Urinary bladder (tissue), 4 donors: ENCODE results near the gene ENPP5. TPM values are rescaled to one million over a fixed set of nuclear protein-coding genes. Genes with fewer than 3 reads are reported as not detected.
"Not testable (repeated sequence)": the region's sequence is repeated elsewhere in the genome, so short reads cannot be mapped to it uniquely, and the experiment has no call there.

Experiments
- DNase-seq: peaks from one replicate; pipeline ENCODE4 v3.0.0-alpha.2; 2015; ENCODE audit errors: extremely low spot score
- H3K27ac ChIP-seq: one replicate; pipeline ENCODE4 v1.5.1; 2013; ENCODE audit warnings: low read depth, mild to moderate bottlenecking, moderate library complexity
- H3K36me3 ChIP-seq: one replicate; pipeline ENCODE4 v1.6.1; 2013; ENCODE audit warnings: mild to moderate bottlenecking, moderate library complexity; ENCODE audit not compliant: insufficient read depth
- H3K4me1 ChIP-seq: one replicate; pipeline ENCODE4 v1.6.1; 2013; ENCODE audit warnings: mild to moderate bottlenecking, moderate library complexity; ENCODE audit not compliant: insufficient read depth
- H3K4me3 ChIP-seq: one replicate; pipeline ENCODE4 v1.5.1; 2013; ENCODE audit warnings: low read depth, low read length
- WGBS: extraction: QIAGEN DNeasy Blood & Tissue Kit; methylation state at CpG from one replicate; pipeline ENCODE4 v1.1.7; 2013; 5-methylcytosine and 5-hydroxymethylcytosine counted together
- polyA plus RNA-seq: library from polyadenylated mRNA; stranded (reverse); fragments of 200-250 nt; gene quantifications from one replicate; pipeline ENCODE4 v1.2.3, GENCODE V29; 2013
- total RNA-seq: library from RNA; depleted of rRNA; stranded (reverse); fragments of >200 nt; gene quantifications from one replicate; pipeline ENCODE4 v1.2.3, GENCODE V29; 2014
- donor health status: healthy with polysubstance abuse.
- donor health status: healthy.

The ENPP5 gene
- total and polyA plus RNA-seq, 2 donors: 5.0 to 5.2 TPM

- H3K36me3 ChIP-seq: no peaks in the 10 kb centered on the region
- DNase-seq: no peak
- 85% methylated on average over 4 of the region's 4 CpGs for WGBS
- H3K27ac ChIP-seq: no peak overlapping the region
- H3K4me3 ChIP-seq: no peak overlapping the region
- no peaks in the 10 kb centered on the region for H3K4me1 ChIP-seq
These were observed 30.9 kb upstream of the ENPP5 start for GRCh38 chr6:46201702-46202101.

- no peaks in the 10 kb centered on the region for H3K4me1 ChIP-seq
- no peak overlapping the region for H3K27ac ChIP-seq
- no peak for DNase-seq
- 82% methylated on average over 5 of the region's 5 CpGs for WGBS
- H3K4me3 ChIP-seq: no peak overlapping the region
- no peaks in the 10 kb centered on the region for H3K36me3 ChIP-seq
These were observed 28.6 kb upstream of the ENPP5 start for GRCh38 chr6:46199387-46199786.

- no peak for DNase-seq
- Histone ChIP-seq H3K4me1 (peaks cover 2% of the 10 kb centered on the region), H3K36me3 (no peaks in the 10 kb centered on the region), H3K27ac (no peak overlapping the region), H3K4me3 (no peak overlapping the region)
- 47% methylated on average over 1 of the region's 1 CpG for WGBS
These were observed 21.2 kb upstream of the ENPP5 start for GRCh38 chr6:46191961-46192360.

GRCh38 chr6:46190889-46191288 is 20.1 kb upstream of the ENPP5 start:
- Histone ChIP-seq H3K36me3 (no peaks in the 10 kb centered on the region), H3K27ac (no peak overlapping the region), H3K4me3 (no peak overlapping the region), H3K4me1 (peaks cover 2% of the 10 kb centered on the region)
- no peak for DNase-seq
- WGBS: 74% methylated on average over 4 of the region's 4 CpGs

GRCh38 chr6:46189726-46190125 is 18.9 kb upstream of the ENPP5 start:
- H3K4me1 ChIP-seq: peaks cover 2% of the 10 kb centered on the region
- no peak overlapping the region for H3K4me3 ChIP-seq
- WGBS: 99% methylated on average over 4 of the region's 4 CpGs
- no peak overlapping the region for H3K27ac ChIP-seq
- H3K36me3 ChIP-seq: no peaks in the 10 kb centered on the region
- no peak for DNase-seq

- no peaks in the 10 kb centered on the region for H3K4me1 ChIP-seq
- H3K27ac ChIP-seq: no peak overlapping the region
- H3K36me3 ChIP-seq: no peaks in the 10 kb centered on the region
- no peak overlapping the region for H3K4me3 ChIP-seq
- 58% methylated on average over 1 of the region's 1 CpG for WGBS
- no peak for DNase-seq
These were observed 15.8 kb upstream of the ENPP5 start for GRCh38 chr6:46186583-46186982.

GRCh38 chr6:46184114-46184513 is 13.3 kb upstream of the ENPP5 start:
- H3K4me1 ChIP-seq: no peaks in the 10 kb centered on the region
- no peak overlapping the region for H3K4me3 ChIP-seq
- no peak for DNase-seq
- WGBS: 47% methylated on average over 4 of the region's 4 CpGs
- H3K36me3 ChIP-seq: no peaks in the 10 kb centered on the region
- no peak overlapping the region for H3K27ac ChIP-seq

- 86% methylated on average over 3 of the region's 3 CpGs for WGBS
These were observed 5.2 kb upstream of the ENPP5 start for GRCh38 chr6:46175976-46176375.

GRCh38 chr6:46175446-46175845 is 4.7 kb upstream of the ENPP5 start:
- no peaks in the 10 kb centered on the region for H3K36me3 ChIP-seq
- 92% methylated on average over 4 of the region's 4 CpGs for WGBS
- DNase-seq: no peak

More at GRCh38 chr6:46175976-46176375, 5.2 kb upstream of the ENPP5 start:
- no peaks in the 10 kb centered on the region for H3K4me1 ChIP-seq
- H3K27ac ChIP-seq: no peak overlapping the region
- H3K36me3 ChIP-seq: no peaks in the 10 kb centered on the region
- no peak overlapping the region for H3K4me3 ChIP-seq
- no peak for DNase-seq

GRCh38 chr6:46174904-46175303 is 4.1 kb upstream of the ENPP5 start:
- Histone ChIP-seq H3K4me1 (no peaks in the 10 kb centered on the region), H3K27ac (no peak overlapping the region), H3K36me3 (no peaks in the 10 kb centered on the region), H3K4me3 (no peak overlapping the region)
- no peak for DNase-seq
- 78% methylated on average over 3 of the region's 3 CpGs for WGBS

More at GRCh38 chr6:46175446-46175845, 4.7 kb upstream of the ENPP5 start:
- Histone ChIP-seq H3K4me3 (no peak overlapping the region), H3K27ac (no peak overlapping the region), H3K4me1 (no peaks in the 10 kb centered on the region)

- DNase-seq: no peak
- no peaks in the 10 kb centered on the region for H3K4me1 ChIP-seq
- H3K27ac ChIP-seq: no peak overlapping the region
- WGBS: 50% methylated on average over 4 of the region's 4 CpGs
- H3K36me3 ChIP-seq: no peaks in the 10 kb centered on the region
- no peak overlapping the region for H3K4me3 ChIP-seq
These were observed 1.4 kb upstream of the ENPP5 start for GRCh38 chr6:46172176-46172575.

- Histone ChIP-seq H3K4me1 (no peaks in the 10 kb centered on the region), H3K27ac (no peak overlapping the region), H3K36me3 (peaks cover 2% of the 10 kb centered on the region), H3K4me3 (no peak overlapping the region)
- WGBS: 85% methylated on average over 5 of the region's 5 CpGs
- no peak for DNase-seq
These were observed 10.7 kb downstream of the ENPP5 start for GRCh38 chr6:46160102-46160501.

GRCh38 chr6:46159229-46159628 is 11.6 kb downstream of the ENPP5 start:
- no peak overlapping the region for H3K4me3 ChIP-seq
- no peak overlapping the region for H3K27ac ChIP-seq
- peaks cover 2% of the 10 kb centered on the region for H3K36me3 ChIP-seq
- no peak for DNase-seq
- H3K4me1 ChIP-seq: no peaks in the 10 kb centered on the region

GRCh38 chr6:46156701-46157100 is 14.1 kb downstream of the ENPP5 start:
- H3K36me3 ChIP-seq: peaks cover 2% of the 10 kb centered on the region
- H3K4me3 ChIP-seq: no peak overlapping the region
- no peaks in the 10 kb centered on the region for H3K4me1 ChIP-seq
- H3K27ac ChIP-seq: no peak overlapping the region
- DNase-seq: no peak

- DNase-seq, H3K4me1 ChIP-seq, H3K27ac ChIP-seq, H3K4me3 ChIP-seq, H3K36me3 ChIP-seq: not testable (repeated sequence)
- WGBS: 86% methylated on average over 3 of the region's 3 CpGs
These were observed 21.7 kb downstream of the ENPP5 start for GRCh38 chr6:46149066-46149465.
